SH-SY5Y (cell line): ENCODE measurements around the gene RPS6KA6.

Experiments
- GATA2 ChIP-seq: IDR thresholded peaks from 2 replicates; pipeline ENCODE4 v1.6.1; 2011; ENCODE audit warnings: mild to moderate bottlenecking, low read depth, low read length
- GATA3 ChIP-seq: IDR thresholded peaks from 2 replicates; pipeline ENCODE4 v1.6.1; 2011; ENCODE audit warnings: low read depth, mild to moderate bottlenecking, low read length, moderate library complexity

DNA sequence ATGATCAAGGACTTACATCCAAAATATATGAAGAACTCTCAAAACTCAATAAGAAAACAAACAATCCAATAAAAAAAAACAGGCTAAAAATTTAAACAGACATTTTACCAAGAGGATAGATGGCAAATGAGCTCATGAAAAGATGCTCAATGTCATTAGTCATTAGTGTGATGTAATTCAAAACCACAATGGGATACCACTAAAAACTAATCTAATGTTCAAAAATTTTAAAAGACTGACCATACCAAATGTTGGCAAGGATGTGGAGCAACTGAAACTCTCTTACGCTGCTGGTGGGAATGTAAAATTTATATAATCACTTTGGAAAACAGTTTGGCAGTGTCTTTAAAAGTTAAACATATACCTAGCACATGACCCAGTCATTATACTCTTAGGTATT lies 43.7 kb downstream of the RPS6KA6 start:
- TF ChIP-seq GATA2 (no peak), GATA3 (no peak)
